NT2/D1 (cell line): Measurements from ENCODE around the gene MED12L.
"Not testable (repeated sequence)": the region's sequence is repeated elsewhere in the genome, so short reads cannot be mapped to it uniquely, and the experiment has no call there.

Experiments used
- DNase-seq: peaks from one replicate; pipeline ENCODE4 v3.0.0-alpha.2; 2011; ENCODE audit warnings: low read depth, low spot score
- H3K27me3 ChIP-seq: 2 replicates; pipeline ENCODE4 v1.6.0; 2011; ENCODE audit warnings: mild to moderate bottlenecking; ENCODE audit not compliant: insufficient read length, insufficient read depth
- H3K36me3 ChIP-seq: 2 replicates; pipeline ENCODE4 v1.6.1; 2011; ENCODE audit warnings: mild to moderate bottlenecking, low read length, mixed read lengths; ENCODE audit not compliant: insufficient read depth, insufficient read length
- H3K4me1 ChIP-seq: 2 replicates; pipeline ENCODE4 v1.5.1; 2011; ENCODE audit not compliant: insufficient read depth, insufficient read length
- H3K4me3 ChIP-seq: 2 replicates; pipeline ENCODE4 v1.5.1; 2011; ENCODE audit warnings: low read depth; ENCODE audit not compliant: insufficient read length
- H3K9ac ChIP-seq: 2 replicates; pipeline ENCODE4 v1.6.0; 2011; ENCODE audit warnings: low read depth; ENCODE audit not compliant: insufficient read length
- H3K9me3 ChIP-seq: 2 replicates; pipeline ENCODE4 v1.5.1; 2011; ENCODE audit warnings: mild to moderate bottlenecking, low read length; ENCODE audit not compliant: insufficient read depth
- SUZ12 ChIP-seq: IDR thresholded peaks from 2 replicates; pipeline ENCODE4 v1.6.1; 2011; ENCODE audit not compliant: insufficient read length, insufficient read depth; ENCODE audit errors: extremely low read depth
- YY1 ChIP-seq: IDR thresholded peaks from 2 replicates; pipeline ENCODE4 v1.6.1; 2011; ENCODE audit not compliant: insufficient read length, insufficient read depth
- ZNF274 ChIP-seq: IDR thresholded peaks from 2 replicates; pipeline ENCODE4 v1.6.1; 2011; ENCODE audit warnings: mild to moderate bottlenecking, low read depth, low read length

Gene MED12L

GRCh38 chr3:151155409-151156128 lies 70.1 kb downstream of the MED12L start:
- peak; percentile 15 for DNase-seq
- H3K36me3 ChIP-seq: peaks cover 13% of the 10 kb centered on the region

GRCh38 chr3:151156618-151157216 lies 71.3 kb downstream of the MED12L start:
- DNase-seq: peak; percentile 63
- Histone ChIP-seq H3K9ac (no peak overlapping the region), H3K9me3 (no peaks in the 10 kb centered on the region), H3K36me3 (peaks cover 13% of the 10 kb centered on the region), H3K4me1 (no peaks in the 10 kb centered on the region), H3K27me3 (no peaks in the 10 kb centered on the region), H3K4me3 (no peak overlapping the region)
- TF ChIP-seq SUZ12 (no peak), ZNF274 (no peak)

More at GRCh38 chr3:151155409-151156128, 70.1 kb downstream of the MED12L start:
- TF ChIP-seq SUZ12 (no peak), YY1 (no peak), ZNF274 (no peak)
- Histone ChIP-seq H3K9me3 (no peaks in the 10 kb centered on the region), H3K4me3 (no peak overlapping the region), H3K27me3 (no peaks in the 10 kb centered on the region), H3K9ac (no peak overlapping the region), H3K4me1 (no peaks in the 10 kb centered on the region)

- H3K27me3 ChIP-seq: no peaks in the 10 kb centered on the region
- no peak for DNase-seq
- H3K4me3 ChIP-seq: no peak overlapping the region
- H3K9me3 ChIP-seq: no peaks in the 10 kb centered on the region
- peaks cover 13% of the 10 kb centered on the region for H3K36me3 ChIP-seq
- H3K4me1 ChIP-seq: no peaks in the 10 kb centered on the region
- H3K9ac ChIP-seq: no peak overlapping the region
- TF ChIP-seq YY1 (no peak), SUZ12 (no peak), ZNF274 (no peak)
These were observed 74.3 kb downstream of the MED12L start for GRCh38 chr3:151159806-151160205.

GRCh38 chr3:151165226-151165625 lies 79.8 kb downstream of the MED12L start:
- no peak for DNase-seq
- TF ChIP-seq ZNF274 (no peak), YY1 (no peak), SUZ12 (no peak)
- Histone ChIP-seq H3K27me3 (no peaks in the 10 kb centered on the region), H3K9ac (no peak overlapping the region), H3K36me3 (peaks cover 7% of the 10 kb centered on the region), H3K4me3 (no peak overlapping the region), H3K4me1 (no peaks in the 10 kb centered on the region), H3K9me3 (no peaks in the 10 kb centered on the region)

GRCh38 chr3:151166161-151166560 lies 80.7 kb downstream of the MED12L start:
- H3K27me3 ChIP-seq: no peaks in the 10 kb centered on the region
- H3K9ac ChIP-seq: no peak overlapping the region
- no peak overlapping the region for H3K4me3 ChIP-seq
- peaks cover 7% of the 10 kb centered on the region for H3K36me3 ChIP-seq
- DNase-seq: no peak
- no peaks in the 10 kb centered on the region for H3K4me1 ChIP-seq
- no peaks in the 10 kb centered on the region for H3K9me3 ChIP-seq
- TF ChIP-seq SUZ12: no peak
- no peak for TF ChIP-seq ZNF274
- TF ChIP-seq YY1: no peak

- no peaks in the 10 kb centered on the region for H3K9me3 ChIP-seq
- no peaks in the 10 kb centered on the region for H3K4me1 ChIP-seq
- TF ChIP-seq YY1 (no peak), SUZ12 (no peak), ZNF274 (no peak)
- peaks cover 10% of the 10 kb centered on the region for H3K36me3 ChIP-seq
- no peak overlapping the region for H3K9ac ChIP-seq
- no peaks in the 10 kb centered on the region for H3K27me3 ChIP-seq
- DNase-seq: peak; percentile 28
- no peak overlapping the region for H3K4me3 ChIP-seq
These were observed 83.0 kb downstream of the MED12L start for GRCh38 chr3:151168269-151169094.

- H3K4me3 ChIP-seq: no peak overlapping the region
- no peak for TF ChIP-seq YY1
- no peak for TF ChIP-seq ZNF274
- TF ChIP-seq SUZ12: no peak
- no peak for DNase-seq
- peaks cover 10% of the 10 kb centered on the region for H3K36me3 ChIP-seq
- no peaks in the 10 kb centered on the region for H3K9me3 ChIP-seq
- no peaks in the 10 kb centered on the region for H3K4me1 ChIP-seq
- H3K27me3 ChIP-seq: no peaks in the 10 kb centered on the region
- no peak overlapping the region for H3K9ac ChIP-seq
These were observed 83.9 kb downstream of the MED12L start for GRCh38 chr3:151169262-151169947.

GRCh38 chr3:151169948-151170679 lies 84.7 kb downstream of the MED12L start:
- DNase-seq, H3K4me3 ChIP-seq, H3K9ac ChIP-seq: not testable (repeated sequence)

More at GRCh38 chr3:151169948-151170679, 84.7 kb downstream of the MED12L start:
- not testable (repeated sequence) for H3K27me3 ChIP-seq, H3K9me3 ChIP-seq, H3K4me1 ChIP-seq
- peaks cover 10% of the 10 kb centered on the region for H3K36me3 ChIP-seq
